Mesenchymal stem cell (in vitro differentiated cells and primary cell): ENCODE results near the gene PRKCA.
A peak's percentile ranks its signal among the peaks of the same experiment; 100 is the strongest.

Source experiments
- DNase-seq: peaks from one replicate; pipeline ENCODE4 v3.0.0-alpha.2; 2013
- H2AFZ ChIP-seq: one replicate; pipeline ENCODE4 v1.6.1; 2013; ENCODE audit warnings: low read depth, mild to moderate bottlenecking, control low read depth, inconsistent platforms, low read length, moderate library complexity
- H2AK5ac ChIP-seq: 2 replicates; pipeline ENCODE4 v1.6.1; 2013; ENCODE audit warnings: low read length, moderate library complexity, mild to moderate bottlenecking, inconsistent platforms; ENCODE audit not compliant: severe bottlenecking
- H2BK120ac ChIP-seq: one replicate; pipeline ENCODE4 v1.6.1; 2013; ENCODE audit warnings: low read depth, mild to moderate bottlenecking, inconsistent platforms, low read length, moderate library complexity
- H2BK12ac ChIP-seq, 2 experiments: one replicate each; pipeline ENCODE4 v1.6.1; 2013; ENCODE audit warnings: inconsistent platforms in 2 of 2, low read length in 2 of 2, mild to moderate bottlenecking in 2 of 2, moderate library complexity in 2 of 2, control low read depth in 1 of 2
- H2BK15ac ChIP-seq: one replicate; pipeline ENCODE4 v1.6.1; 2013; ENCODE audit warnings: mild to moderate bottlenecking, low read depth, inconsistent platforms; ENCODE audit not compliant: poor library complexity, severe bottlenecking
- H2BK5ac ChIP-seq: 2 replicates; pipeline ENCODE4 v1.6.1; 2013; ENCODE audit warnings: low read depth, mild to moderate bottlenecking, low read length, control low read depth, inconsistent platforms; ENCODE audit not compliant: poor library complexity, severe bottlenecking
- H3K14ac ChIP-seq, 2 experiments: one replicate each; pipeline ENCODE4 v1.6.1; 2013; ENCODE audit warnings: inconsistent platforms in 2 of 2, low read length in 2 of 2, control low read depth in 1 of 2, mild to moderate bottlenecking in 1 of 2, moderate library complexity in 1 of 2
- H3K18ac ChIP-seq, 2 experiments: one replicate each; pipeline ENCODE4 v1.6.1; 2013; ENCODE audit warnings: inconsistent platforms in 2 of 2, low read length in 2 of 2, control low read depth in 1 of 2, low read depth in 1 of 2, mild to moderate bottlenecking in 1 of 2
- H3K23ac ChIP-seq, 2 experiments: one replicate each; pipeline ENCODE4 v1.6.1; 2013; ENCODE audit warnings: inconsistent platforms in 2 of 2, low read length in 2 of 2, mild to moderate bottlenecking in 2 of 2, moderate library complexity in 2 of 2, control low read depth in 1 of 2
- H3K27ac ChIP-seq: 2 replicates; pipeline ENCODE4 v1.5.1; 2013; ENCODE audit warnings: mild to moderate bottlenecking, moderate library complexity, low read length, control low read depth, inconsistent platforms; ENCODE audit not compliant: poor library complexity, severe bottlenecking
- H3K27me3 ChIP-seq, 2 experiments: 2 replicates each; pipeline versions ENCODE4 v1.6.1 to v1.7.0; 2013; ENCODE audit warnings: low read length in 2 of 2, mild to moderate bottlenecking in 2 of 2, moderate library complexity in 2 of 2, control low read depth in 1 of 2, inconsistent platforms in 1 of 2; ENCODE audit not compliant: control insufficient read depth in 1 of 2, insufficient read depth in 1 of 2
- H3K36me3 ChIP-seq, 2 experiments: 2 replicates each; pipeline versions ENCODE4 v1.6.1 to v1.7.0; 2013; ENCODE audit warnings: low read length in 2 of 2, control low read depth in 1 of 2, inconsistent platforms in 1 of 2, low read depth in 1 of 2, mild to moderate bottlenecking in 1 of 2; ENCODE audit not compliant: insufficient read depth in 2 of 2, control insufficient read depth in 1 of 2
- H3K4ac ChIP-seq, 2 experiments: one replicate each; pipeline ENCODE4 v1.6.1; 2013; ENCODE audit warnings: inconsistent platforms in 2 of 2, low read length in 2 of 2, mild to moderate bottlenecking in 2 of 2, moderate library complexity in 2 of 2, control low read depth in 1 of 2, low read depth in 1 of 2
- H3K4me1 ChIP-seq: 2 replicates; pipeline ENCODE4 v1.6.1; 2013; ENCODE audit warnings: low read depth, low read length, control low read depth; ENCODE audit not compliant: control insufficient read depth, insufficient read depth
- H3K4me2 ChIP-seq: 2 replicates; pipeline ENCODE4 v1.6.1; 2013; ENCODE audit warnings: low read length, mild to moderate bottlenecking, inconsistent platforms; ENCODE audit not compliant: poor library complexity, severe bottlenecking
- H3K4me3 ChIP-seq, 2 experiments: 2 replicates each; pipeline versions ENCODE4 v1.5.1 to v1.7.0; 2013; ENCODE audit warnings: low read length in 2 of 2, mild to moderate bottlenecking in 2 of 2, control low read depth in 1 of 2, low read depth in 1 of 2; ENCODE audit not compliant: insufficient read depth in 1 of 2
- H3K79me1 ChIP-seq: replicated peaks from 2 replicates; pipeline ENCODE4 v1.6.1; 2013; ENCODE audit warnings: mild to moderate bottlenecking, control low read depth, low read length, inconsistent platforms; ENCODE audit not compliant: poor library complexity, severe bottlenecking
- H3K9ac ChIP-seq: 2 replicates; pipeline ENCODE4 v1.7.0; 2013; ENCODE audit warnings: mild to moderate bottlenecking, low read length, moderate library complexity
- H3K9me3 ChIP-seq: 2 replicates; pipeline ENCODE4 v1.7.0; 2013; ENCODE audit warnings: mild to moderate bottlenecking, low read length; ENCODE audit not compliant: control insufficient read depth
- H4K8ac ChIP-seq: one replicate; pipeline ENCODE4 v1.6.1; 2013; ENCODE audit warnings: inconsistent platforms, mild to moderate bottlenecking, low read length, moderate library complexity
- H4K91ac ChIP-seq: one replicate; pipeline ENCODE4 v1.6.1; 2013; ENCODE audit warnings: mild to moderate bottlenecking, low read length, inconsistent platforms
- WGBS: methylation state at CpG from one replicate; pipeline ENCODE4 v1.1.7; 2013; ENCODE audit warnings: mixed read lengths; 5-methylcytosine and 5-hydroxymethylcytosine counted together

PRKCA gene

GRCh38 chr17:66542129-66542966 lies 239.9 kb downstream of the PRKCA start:
- Histone ChIP-seq H4K8ac (peak overlapping the region; percentile 35), H2AK5ac (peak overlapping the region; percentile 95), H3K14ac (no peak overlapping the region), H2BK5ac (peak overlapping the region; percentile 92), H3K4me2 (no peak overlapping the region), H3K79me1 (peaks cover 8% of the 10 kb centered on the region), H3K9ac (peak overlapping the region; percentile 1), H3K4me1 (peaks cover 28% of the 10 kb centered on the region), H3K27ac (peak overlapping the region; percentile 98), H2AFZ (no peak overlapping the region), H3K4me3 (no peak overlapping the region), H4K91ac (peak overlapping the region; percentile 52), H2BK15ac (no peak overlapping the region), H3K27me3 (no peaks in the 10 kb centered on the region), H3K4ac (peak overlapping the region; percentile 66 to 93), H2BK12ac (peak overlapping the region; percentile 59 to 80), H3K18ac (peak overlapping the region; percentile 73 to 79), H3K9me3 (peaks cover 10% of the 10 kb centered on the region), H2BK120ac (peak overlapping the region; percentile 21), H3K23ac (no peak overlapping the region), H3K36me3 (no peaks in the 10 kb centered on the region)
- peak; percentile 78 for DNase-seq
- 40% methylated on average over 4 of the region's 4 CpGs for WGBS

DNA sequence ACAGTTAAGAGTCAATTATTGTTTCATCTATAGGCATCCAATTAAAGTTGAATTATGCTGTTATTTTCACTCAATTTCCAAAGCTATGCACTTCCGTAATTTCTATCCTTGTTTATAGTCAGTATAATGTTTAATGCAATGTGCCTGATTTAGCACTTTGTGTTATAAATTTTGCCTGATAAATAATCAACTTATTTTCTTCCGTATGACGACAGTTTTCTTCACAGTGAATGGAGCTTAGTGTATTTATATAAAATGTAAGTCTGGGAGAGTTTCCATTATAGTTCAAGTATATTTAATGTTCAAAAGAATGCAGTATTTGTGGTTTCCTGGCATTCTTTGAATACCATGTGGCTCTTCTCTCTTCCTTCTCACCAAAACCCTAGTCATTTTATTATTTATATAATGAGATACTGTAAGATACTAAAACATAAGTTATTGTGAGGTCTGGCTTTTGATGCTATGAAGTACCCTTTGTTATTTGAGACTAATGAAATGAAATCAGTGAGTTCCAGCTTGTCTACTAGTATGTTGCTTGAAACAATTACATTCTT lies 240.6 kb downstream of the PRKCA start:
- Histone ChIP-seq H2BK15ac (no peak overlapping the region), H2BK12ac (no peak overlapping the region), H3K4me2 (no peak overlapping the region), H3K79me1 (peaks cover 6% of the 10 kb centered on the region), H3K23ac (no peak overlapping the region), H3K36me3 (no peaks in the 10 kb centered on the region), H3K27me3 (no peaks in the 10 kb centered on the region), H3K4me3 (no peak overlapping the region), H3K9me3 (peaks cover 10% of the 10 kb centered on the region), H2BK5ac (no peak overlapping the region), H3K14ac (no peak overlapping the region), H3K27ac (peak overlapping the region; percentile 97), H2AK5ac (no peak overlapping the region), H2AFZ (no peak overlapping the region), H3K9ac (no peak overlapping the region), H4K8ac (no peak overlapping the region), H2BK120ac (no peak overlapping the region), H4K91ac (no peak overlapping the region), H3K4ac (no peak overlapping the region), H3K18ac (no peak overlapping the region), H3K4me1 (peaks cover 28% of the 10 kb centered on the region)
- peak; percentile 72 for DNase-seq
- WGBS: 18% methylated on average over 2 of the region's 3 CpGs

DNA sequence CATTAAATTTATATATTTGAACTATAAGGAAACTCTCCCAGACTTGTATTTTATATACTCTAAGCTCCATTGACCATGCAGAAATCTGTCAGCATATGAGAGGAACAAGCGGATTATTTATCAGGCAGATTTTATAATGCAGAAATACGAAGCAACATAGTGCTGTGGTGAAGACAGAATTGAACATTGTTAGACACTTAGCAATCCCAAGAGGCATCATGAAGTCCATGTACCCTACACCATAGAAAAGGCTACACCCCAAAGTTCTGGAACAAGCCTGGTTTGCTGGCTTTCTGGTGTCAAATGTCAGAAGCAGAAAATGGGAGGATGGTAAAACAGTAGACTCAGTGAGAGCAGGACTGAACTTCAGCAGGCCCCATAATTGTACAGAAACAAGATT lies 241.1 kb downstream of the PRKCA start:
- Histone ChIP-seq H4K91ac (no peak overlapping the region), H2BK5ac (peak overlapping the region; percentile 88), H3K27ac (peak overlapping the region; percentile 97), H3K23ac (no peak overlapping the region), H3K4ac (peak overlapping the region; percentile 16 to 82), H3K9ac (no peak overlapping the region), H2BK15ac (no peak overlapping the region), H2BK120ac (peak overlapping the region; percentile 44), H3K36me3 (no peaks in the 10 kb centered on the region), H3K4me3 (no peak overlapping the region), H3K14ac (peak overlapping the region in 1 of 2 experiments; percentile 82), H3K79me1 (peaks cover 6% of the 10 kb centered on the region), H3K18ac (peak overlapping the region; percentile 78 to 79), H3K4me1 (peaks cover 27% of the 10 kb centered on the region), H2BK12ac (peak overlapping the region; percentile 44 to 92), H3K4me2 (no peak overlapping the region), H2AFZ (no peak overlapping the region), H4K8ac (no peak overlapping the region), H3K27me3 (no peaks in the 10 kb centered on the region), H3K9me3 (peaks cover 10% of the 10 kb centered on the region), H2AK5ac (peak overlapping the region; percentile 4)
- WGBS: 42% methylated on average over 2 of the region's 2 CpGs
- DNase-seq: peak; percentile 51

DNA sequence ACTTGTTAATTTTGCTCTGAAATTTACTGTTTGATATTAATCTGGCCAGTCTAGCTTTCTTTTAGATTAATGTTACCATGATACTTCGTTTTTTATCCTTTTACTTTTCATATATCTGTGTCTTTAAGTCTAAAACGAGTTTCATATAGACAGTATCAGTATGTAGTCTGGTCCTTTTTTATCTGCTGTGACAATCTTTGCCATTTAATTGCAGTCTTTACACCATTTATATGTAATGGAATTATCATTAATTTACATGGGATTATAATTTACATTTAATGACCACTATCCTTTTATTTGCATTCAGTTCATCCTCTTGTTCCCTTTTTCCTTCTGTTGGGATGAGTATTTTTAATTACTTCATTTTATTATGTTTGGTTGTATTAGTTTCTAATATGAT lies 243.5 kb downstream of the PRKCA start:
- H4K8ac ChIP-seq: no peak overlapping the region
- no peak overlapping the region for H3K4me2 ChIP-seq
- H3K4me3 ChIP-seq: peak overlapping the region in 1 of 2 experiments; percentile 7
- no peak overlapping the region for H3K23ac ChIP-seq
- H4K91ac ChIP-seq: no peak overlapping the region
- WGBS: no CpG with 5 or more reads among the region's 2 CpGs
- peaks cover 10% of the 10 kb centered on the region for H3K9me3 ChIP-seq
- H3K18ac ChIP-seq: no peak overlapping the region
- H2AFZ ChIP-seq: no peak overlapping the region
- no peaks in the 10 kb centered on the region for H3K27me3 ChIP-seq
- peaks cover 6% of the 10 kb centered on the region for H3K79me1 ChIP-seq
- no peak overlapping the region for H2BK120ac ChIP-seq
- H2BK12ac ChIP-seq: no peak overlapping the region
- H3K27ac ChIP-seq: no peak overlapping the region
- no peak overlapping the region for H2BK5ac ChIP-seq
- no peak overlapping the region for H2BK15ac ChIP-seq
- H3K9ac ChIP-seq: no peak overlapping the region
- no peak overlapping the region for H3K14ac ChIP-seq
- H3K36me3 ChIP-seq: no peaks in the 10 kb centered on the region
- H3K4me1 ChIP-seq: peaks cover 29% of the 10 kb centered on the region
- H3K4ac ChIP-seq: no peak overlapping the region
- H2AK5ac ChIP-seq: no peak overlapping the region
- DNase-seq: no peak
